KMS-11 (cell line): ENCODE data around the gene PLEKHM3.

ENCODE experiments used
- H2AFZ ChIP-seq: fragments of 200-600 bp; sonication (generic); 2 replicates; pipeline ENCODE4 v1.6.1; 2016; ENCODE audit warnings: antibody characterized with exemption, mixed run types, low read depth
- H3K27ac ChIP-seq: fragments of 200-600 bp; sonication (generic); 2 replicates; pipeline ENCODE4 v1.6.1; 2016; ENCODE audit warnings: mild to moderate bottlenecking, mixed run types
- H3K27me3 ChIP-seq: fragments of 200-600 bp; sonication (generic); 2 replicates; pipeline ENCODE4 v1.6.1; 2017; ENCODE audit warnings: mild to moderate bottlenecking, low read depth, mixed run types, moderate library complexity; ENCODE audit not compliant: insufficient read depth
- H3K36me3 ChIP-seq: fragments of 200-600 bp; sonication (generic); 2 replicates; pipeline ENCODE4 v1.6.1; 2017; ENCODE audit warnings: mild to moderate bottlenecking, mixed run types; ENCODE audit not compliant: insufficient read depth
- H3K4me1 ChIP-seq: fragments of 200-600 bp; sonication (generic); 2 replicates; pipeline ENCODE4 v1.6.1; 2016; ENCODE audit warnings: mild to moderate bottlenecking, low read depth, mixed run types; ENCODE audit not compliant: poor library complexity, severe bottlenecking
- H3K4me2 ChIP-seq: fragments of 200-600 bp; sonication (generic); 2 replicates; pipeline ENCODE4 v1.7.0; 2016; ENCODE audit warnings: mild to moderate bottlenecking, mixed run types
- H3K4me3 ChIP-seq: fragments of 200-600 bp; sonication (generic); IDR thresholded peaks from 2 replicates; pipeline ENCODE4 v1.6.1; 2017; ENCODE audit warnings: low read depth, low read length, mixed read lengths; ENCODE audit not compliant: insufficient read depth
- H3K79me2 ChIP-seq: fragments of 200-600 bp; sonication (generic); 2 replicates; pipeline ENCODE4 v1.6.1; 2016; ENCODE audit warnings: low read depth, mixed run types; ENCODE audit not compliant: insufficient read depth
- H3K9ac ChIP-seq: fragments of 200-600 bp; sonication (generic); 2 replicates; pipeline ENCODE4 v1.6.1; 2016; ENCODE audit warnings: mild to moderate bottlenecking, mixed run types
- H4K20me1 ChIP-seq: fragments of 200-600 bp; sonication (generic); 2 replicates; pipeline ENCODE4 v1.6.1; 2016; ENCODE audit warnings: mild to moderate bottlenecking, mixed run types; ENCODE audit not compliant: insufficient read depth
- CTCF ChIP-seq: fragments of 200-600 bp; sonication (generic); conservative IDR thresholded peaks from 2 replicates; pipeline ENCODE4 v1.6.1; 2017; ENCODE audit warnings: low read depth, mild to moderate bottlenecking, antibody characterized with exemption, low read length, moderate library complexity, mixed read lengths

PLEKHM3 gene

GRCh38 chr2:208062961-208063360 lies 37.6 kb upstream of the PLEKHM3 start:
- no peaks in the 10 kb centered on the region for H3K4me1 ChIP-seq
- no peak overlapping the region for H3K9ac ChIP-seq
- no peaks in the 10 kb centered on the region for H4K20me1 ChIP-seq
- TF ChIP-seq CTCF: no peak
- no peak overlapping the region for H2AFZ ChIP-seq
- H3K79me2 ChIP-seq: no peaks in the 10 kb centered on the region
- no peaks in the 10 kb centered on the region for H3K36me3 ChIP-seq
- H3K27ac ChIP-seq: no peak overlapping the region
- H3K4me3 ChIP-seq: no peak overlapping the region
- H3K27me3 ChIP-seq: no peaks in the 10 kb centered on the region
- H3K4me2 ChIP-seq: no peak overlapping the region

GRCh38 chr2:208062113-208062512 lies 36.8 kb upstream of the PLEKHM3 start:
- peak; percentile 40 for TF ChIP-seq CTCF
- H3K4me3 ChIP-seq: no peak overlapping the region
- no peaks in the 10 kb centered on the region for H4K20me1 ChIP-seq
- no peak overlapping the region for H2AFZ ChIP-seq
- no peaks in the 10 kb centered on the region for H3K79me2 ChIP-seq
- no peak overlapping the region for H3K27ac ChIP-seq
- no peak overlapping the region for H3K9ac ChIP-seq
- H3K36me3 ChIP-seq: no peaks in the 10 kb centered on the region
- H3K4me2 ChIP-seq: no peak overlapping the region
- H3K4me1 ChIP-seq: no peaks in the 10 kb centered on the region
- no peaks in the 10 kb centered on the region for H3K27me3 ChIP-seq

DNA sequence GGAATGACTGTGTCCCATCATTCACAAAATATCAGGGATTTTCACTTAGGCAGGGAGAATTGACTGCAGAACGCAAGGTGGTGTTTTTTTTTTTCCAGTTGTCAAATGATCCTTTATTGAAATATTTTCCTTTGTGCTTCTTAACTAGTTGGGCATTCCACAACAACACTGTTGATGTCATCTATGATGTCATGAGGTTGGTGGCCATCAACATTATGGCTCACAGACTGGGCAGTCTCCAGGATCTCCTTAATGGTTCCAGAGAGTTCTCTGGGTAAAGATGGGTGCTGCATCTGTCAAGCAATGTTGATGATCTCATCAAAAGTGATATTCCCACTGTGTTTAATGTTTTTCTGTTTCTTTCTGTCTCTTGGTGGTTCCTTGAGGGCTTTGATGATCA lies 31.8 kb upstream of the PLEKHM3 start:
- no peaks in the 10 kb centered on the region for H3K27me3 ChIP-seq
- no peak overlapping the region for H3K9ac ChIP-seq
- TF ChIP-seq CTCF: no peak
- no peak overlapping the region for H3K4me2 ChIP-seq
- H3K4me3 ChIP-seq: no peak overlapping the region
- H3K36me3 ChIP-seq: no peaks in the 10 kb centered on the region
- no peak overlapping the region for H2AFZ ChIP-seq
- H3K27ac ChIP-seq: no peak overlapping the region
- H3K4me1 ChIP-seq: no peaks in the 10 kb centered on the region
- no peaks in the 10 kb centered on the region; the same call in 1 of the 2 replicates for H4K20me1 ChIP-seq
- H3K79me2 ChIP-seq: no peaks in the 10 kb centered on the region

GRCh38 chr2:208049441-208049840 lies 24.1 kb upstream of the PLEKHM3 start:
- Histone ChIP-seq H3K36me3 (no peaks in the 10 kb centered on the region), H3K4me2 (no peak overlapping the region), H2AFZ (no peak overlapping the region), H3K4me3 (no peak overlapping the region), H3K27ac (no peak overlapping the region), H4K20me1 (no peaks in the 10 kb centered on the region; the same call in 1 of the 2 replicates), H3K27me3 (no peaks in the 10 kb centered on the region), H3K9ac (no peak overlapping the region), H3K4me1 (no peaks in the 10 kb centered on the region), H3K79me2 (no peaks in the 10 kb centered on the region)
- no peak for TF ChIP-seq CTCF
